ENCODE measurements around the gene OR13C5.

The OR13C5 gene

GRCh38 chr9:104575456-104575855 is 23.8 kb downstream of the OR13C5 start:
- no peak overlapping the region for H3K9ac ChIP-seq (ENCODE audit: low read length)
- H3K18ac ChIP-seq (ENCODE audit: low read depth in 1 of 2, low read length in 2 of 2): no peak overlapping the region
- H2BK120ac ChIP-seq (ENCODE audit: low read depth, low read length): no peak overlapping the region
- DNase-seq: no peak
- WGBS: 65% methylated on average over 1 of the region's 2 CpGs
- no peak overlapping the region for H2AFZ ChIP-seq (ENCODE audit: low read depth, low read length)
- no peak overlapping the region for H2BK5ac ChIP-seq (ENCODE audit: low read depth, low read length, poor library complexity, severe bottlenecking)
- no peak overlapping the region for H3K27ac ChIP-seq (ENCODE audit: low read length, poor library complexity, severe bottlenecking)
- no peak overlapping the region for H3K23ac ChIP-seq (ENCODE audit: low read length in 2 of 2)
- H4K8ac ChIP-seq (ENCODE audit: low read length): no peak overlapping the region
- H4K91ac ChIP-seq (ENCODE audit: low read length): no peak overlapping the region
- H2BK12ac ChIP-seq (ENCODE audit: low read length in 2 of 2): no peak overlapping the region
- H3K36me3 ChIP-seq (ENCODE audit: control insufficient read depth in 1 of 2, insufficient read depth in 2 of 2, low read depth in 1 of 2, low read length in 2 of 2): no peaks in the 10 kb centered on the region
- no peak overlapping the region for H2BK15ac ChIP-seq (ENCODE audit: low read depth, poor library complexity, severe bottlenecking)
- peaks cover 33% of the 10 kb centered on the region for H3K9me3 ChIP-seq (ENCODE audit: control insufficient read depth, low read length)
- no peaks in the 10 kb centered on the region for H3K79me1 ChIP-seq (replicated peaks; ENCODE audit: low read length, poor library complexity, severe bottlenecking)
- H3K4me2 ChIP-seq (ENCODE audit: low read length, poor library complexity, severe bottlenecking): no peak overlapping the region
- no peaks in the 10 kb centered on the region for H3K4me1 ChIP-seq (ENCODE audit: control insufficient read depth, insufficient read depth, low read depth, low read length)
- no peak overlapping the region for H2AK5ac ChIP-seq (ENCODE audit: low read length, severe bottlenecking)
- no peak overlapping the region for H3K14ac ChIP-seq (ENCODE audit: low read length in 2 of 2)
- H3K27me3 ChIP-seq (ENCODE audit: control insufficient read depth in 1 of 2, insufficient read depth in 1 of 2, low read length in 2 of 2): no peaks in the 10 kb centered on the region
- H3K4ac ChIP-seq (ENCODE audit: low read depth in 1 of 2, low read length in 2 of 2): no peak overlapping the region
- H3K4me3 ChIP-seq (ENCODE audit: insufficient read depth in 1 of 2, low read depth in 1 of 2, low read length in 2 of 2): no peak overlapping the region

GRCh38 chr9:104572612-104573011 is 26.6 kb downstream of the OR13C5 start:
- Histone ChIP-seq H4K8ac (ENCODE audit: low read length) (no peak overlapping the region), H2AK5ac (ENCODE audit: low read length, severe bottlenecking) (no peak overlapping the region), H3K4me2 (ENCODE audit: low read length, poor library complexity, severe bottlenecking) (no peak overlapping the region), H3K4ac (ENCODE audit: low read depth in 1 of 2, low read length in 2 of 2) (no peak overlapping the region), H3K9me3 (ENCODE audit: control insufficient read depth, low read length) (peaks cover 39% of the 10 kb centered on the region), H2BK15ac (ENCODE audit: low read depth, poor library complexity, severe bottlenecking) (no peak overlapping the region), H3K23ac (ENCODE audit: low read length in 2 of 2) (no peak overlapping the region), H3K4me1 (ENCODE audit: control insufficient read depth, insufficient read depth, low read depth, low read length) (no peaks in the 10 kb centered on the region), H3K14ac (ENCODE audit: low read length in 2 of 2) (no peak overlapping the region), H3K36me3 (ENCODE audit: control insufficient read depth in 1 of 2, insufficient read depth in 2 of 2, low read depth in 1 of 2, low read length in 2 of 2) (no peaks in the 10 kb centered on the region), H3K27ac (ENCODE audit: low read length, poor library complexity, severe bottlenecking) (no peak overlapping the region), H2BK120ac (ENCODE audit: low read depth, low read length) (no peak overlapping the region), H3K4me3 (ENCODE audit: insufficient read depth in 1 of 2, low read depth in 1 of 2, low read length in 2 of 2) (no peak overlapping the region), H3K27me3 (ENCODE audit: control insufficient read depth in 1 of 2, insufficient read depth in 1 of 2, low read length in 2 of 2) (no peaks in the 10 kb centered on the region), H2BK5ac (ENCODE audit: low read depth, low read length, poor library complexity, severe bottlenecking) (no peak overlapping the region), H3K9ac (ENCODE audit: low read length) (no peak overlapping the region), H2BK12ac (ENCODE audit: low read length in 2 of 2) (no peak overlapping the region), H3K18ac (ENCODE audit: low read depth in 1 of 2, low read length in 2 of 2) (no peak overlapping the region), H2AFZ (ENCODE audit: low read depth, low read length) (no peak overlapping the region), H4K91ac (ENCODE audit: low read length) (no peak overlapping the region), H3K79me1 (replicated peaks; ENCODE audit: low read length, poor library complexity, severe bottlenecking) (no peaks in the 10 kb centered on the region)
- DNase-seq: no peak
- no CpG with 5 or more reads among the region's 1 CpG for WGBS

DNA sequence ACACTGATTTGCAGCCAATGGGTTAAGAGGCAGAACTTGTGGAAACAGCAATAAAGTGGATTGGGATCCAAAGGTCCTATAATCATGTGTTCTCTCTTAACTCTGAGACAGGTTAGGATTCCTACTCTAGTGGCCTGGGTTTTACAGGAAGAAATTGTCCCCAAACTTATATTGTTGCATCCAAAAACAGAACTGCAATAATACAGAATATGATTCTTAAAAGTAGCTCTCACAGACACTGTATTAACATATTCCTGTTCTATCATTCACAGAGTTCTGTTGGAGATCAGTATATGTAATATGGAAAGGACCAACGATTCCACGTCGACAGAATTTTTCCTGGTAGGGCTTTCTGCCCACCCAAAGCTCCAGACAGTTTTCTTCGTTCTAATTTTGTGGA is 30.3 kb downstream of the OR13C5 start, which contains the start of gene OR13C8:
TSS of gene OR13C8 (plus strand) at position 301 of the 400 bp plus-strand sequence. CDS start at position 301, 0 bp downstream.
- H3K36me3 ChIP-seq (ENCODE audit: control insufficient read depth in 1 of 2, insufficient read depth in 2 of 2, low read depth in 1 of 2, low read length in 2 of 2): no peaks in the 10 kb centered on the region
- 96% methylated on average over 4 of the region's 4 CpGs for WGBS
- no peak within 1 kb of the TSS for H3K4me2 ChIP-seq (ENCODE audit: low read length, poor library complexity, severe bottlenecking)
- H2BK15ac ChIP-seq (ENCODE audit: low read depth, poor library complexity, severe bottlenecking): no peak within 1 kb of the TSS
- no peak within 1 kb of the TSS for H2BK120ac ChIP-seq (ENCODE audit: low read depth, low read length)
- no peak within 1 kb of the TSS for H4K8ac ChIP-seq (ENCODE audit: low read length)
- no peak within 1 kb of the TSS for H2AK5ac ChIP-seq (ENCODE audit: low read length, severe bottlenecking)
- no peaks in the 10 kb centered on the region for H3K4me1 ChIP-seq (ENCODE audit: control insufficient read depth, insufficient read depth, low read depth, low read length)
- H3K79me1 ChIP-seq (replicated peaks; ENCODE audit: low read length, poor library complexity, severe bottlenecking): no peaks in the 10 kb centered on the region
- no peaks in the 10 kb centered on the region for H3K27me3 ChIP-seq (ENCODE audit: control insufficient read depth in 1 of 2, insufficient read depth in 1 of 2, low read length in 2 of 2)
- DNase-seq: no peak
- H3K27ac ChIP-seq (ENCODE audit: low read length, poor library complexity, severe bottlenecking): no peak within 1 kb of the TSS
- no peak within 1 kb of the TSS for H3K23ac ChIP-seq (ENCODE audit: low read length in 2 of 2)
- H3K4ac ChIP-seq (ENCODE audit: low read depth in 1 of 2, low read length in 2 of 2): no peak within 1 kb of the TSS
- H2BK12ac ChIP-seq (ENCODE audit: low read length in 2 of 2): no peak within 1 kb of the TSS
- H3K18ac ChIP-seq (ENCODE audit: low read depth in 1 of 2, low read length in 2 of 2): no peak within 1 kb of the TSS
- H3K9ac ChIP-seq (ENCODE audit: low read length): no peak within 1 kb of the TSS
- no peak within 1 kb of the TSS for H2BK5ac ChIP-seq (ENCODE audit: low read depth, low read length, poor library complexity, severe bottlenecking)
- H2AFZ ChIP-seq (ENCODE audit: low read depth, low read length): no peak within 1 kb of the TSS
- H3K4me3 ChIP-seq (ENCODE audit: insufficient read depth in 1 of 2, low read depth in 1 of 2, low read length in 2 of 2): no peak within 1 kb of the TSS
- no peak within 1 kb of the TSS for H3K14ac ChIP-seq (ENCODE audit: low read length in 2 of 2)
- H4K91ac ChIP-seq (ENCODE audit: low read length): no peak within 1 kb of the TSS
- peaks cover 35% of the 10 kb centered on the region for H3K9me3 ChIP-seq (ENCODE audit: control insufficient read depth, low read length)

DNA sequence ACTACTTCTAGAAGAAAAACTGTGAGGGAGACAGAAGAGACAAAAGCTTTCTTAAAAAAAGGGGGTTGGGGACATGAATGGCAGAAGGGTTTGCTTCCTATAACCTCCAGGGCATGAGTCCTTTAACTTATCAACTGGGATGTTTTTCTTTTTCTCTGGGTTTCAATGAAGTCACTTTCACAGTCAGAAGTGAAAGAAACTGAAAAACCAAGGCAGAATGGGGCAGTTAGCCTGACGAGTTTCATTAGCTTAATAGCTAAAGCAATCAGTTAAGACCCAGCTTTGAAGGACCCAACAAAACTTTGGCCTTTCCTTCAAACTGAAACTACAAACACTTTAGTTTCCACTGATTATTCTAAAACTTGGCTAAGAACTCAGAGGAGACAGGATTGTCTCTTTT is 34.9 kb downstream of the OR13C5 start:
- 15% methylated on average over 1 of the region's 1 CpG for WGBS
- H3K18ac ChIP-seq (ENCODE audit: low read depth in 1 of 2, low read length in 2 of 2): no peak overlapping the region

More for the DNA sequence above, 34.9 kb downstream of the OR13C5 start:
- no peak overlapping the region for H3K4me2 ChIP-seq (ENCODE audit: low read length, poor library complexity, severe bottlenecking)
- no peak overlapping the region for H3K27ac ChIP-seq (ENCODE audit: low read length, poor library complexity, severe bottlenecking)
- no peak overlapping the region for H3K4me3 ChIP-seq (ENCODE audit: insufficient read depth in 1 of 2, low read depth in 1 of 2, low read length in 2 of 2)
- H2BK120ac ChIP-seq (ENCODE audit: low read depth, low read length): no peak overlapping the region
- no peak overlapping the region for H3K9ac ChIP-seq (ENCODE audit: low read length)
- DNase-seq: no peak
- no peak overlapping the region for H2BK12ac ChIP-seq (ENCODE audit: low read length in 2 of 2)
- no peak overlapping the region for H3K14ac ChIP-seq (ENCODE audit: low read length in 2 of 2)
- H3K79me1 ChIP-seq (replicated peaks; ENCODE audit: low read length, poor library complexity, severe bottlenecking): no peaks in the 10 kb centered on the region
- no peak overlapping the region for H2BK5ac ChIP-seq (ENCODE audit: low read depth, low read length, poor library complexity, severe bottlenecking)
- peaks cover 3% of the 10 kb centered on the region for H3K9me3 ChIP-seq (ENCODE audit: control insufficient read depth, low read length)
- no peak overlapping the region for H2AK5ac ChIP-seq (ENCODE audit: low read length, severe bottlenecking)
- H3K4ac ChIP-seq (ENCODE audit: low read depth in 1 of 2, low read length in 2 of 2): no peak overlapping the region
- H4K91ac ChIP-seq (ENCODE audit: low read length): no peak overlapping the region
- H3K27me3 ChIP-seq (ENCODE audit: control insufficient read depth in 1 of 2, insufficient read depth in 1 of 2, low read length in 2 of 2): no peaks in the 10 kb centered on the region
- no peaks in the 10 kb centered on the region for H3K36me3 ChIP-seq (ENCODE audit: control insufficient read depth in 1 of 2, insufficient read depth in 2 of 2, low read depth in 1 of 2, low read length in 2 of 2)
- H3K4me1 ChIP-seq (ENCODE audit: control insufficient read depth, insufficient read depth, low read depth, low read length): no peaks in the 10 kb centered on the region
- H3K23ac ChIP-seq (ENCODE audit: low read length in 2 of 2): no peak overlapping the region
- no peak overlapping the region for H4K8ac ChIP-seq (ENCODE audit: low read length)
- no peak overlapping the region for H2AFZ ChIP-seq (ENCODE audit: low read depth, low read length)
- no peak overlapping the region for H2BK15ac ChIP-seq (ENCODE audit: low read depth, poor library complexity, severe bottlenecking)
